Glomerular visceral epithelial cell (primary cell): ENCODE results near the gene COX7A2.

Experiments
- DNase-seq: peaks from one replicate; pipeline ENCODE4 v3.0.0-alpha.2; 2016; ENCODE audit errors: extremely low spot score

Gene COX7A2, protein sequence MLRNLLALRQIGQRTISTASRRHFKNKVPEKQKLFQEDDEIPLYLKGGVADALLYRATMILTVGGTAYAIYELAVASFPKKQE

DNA sequence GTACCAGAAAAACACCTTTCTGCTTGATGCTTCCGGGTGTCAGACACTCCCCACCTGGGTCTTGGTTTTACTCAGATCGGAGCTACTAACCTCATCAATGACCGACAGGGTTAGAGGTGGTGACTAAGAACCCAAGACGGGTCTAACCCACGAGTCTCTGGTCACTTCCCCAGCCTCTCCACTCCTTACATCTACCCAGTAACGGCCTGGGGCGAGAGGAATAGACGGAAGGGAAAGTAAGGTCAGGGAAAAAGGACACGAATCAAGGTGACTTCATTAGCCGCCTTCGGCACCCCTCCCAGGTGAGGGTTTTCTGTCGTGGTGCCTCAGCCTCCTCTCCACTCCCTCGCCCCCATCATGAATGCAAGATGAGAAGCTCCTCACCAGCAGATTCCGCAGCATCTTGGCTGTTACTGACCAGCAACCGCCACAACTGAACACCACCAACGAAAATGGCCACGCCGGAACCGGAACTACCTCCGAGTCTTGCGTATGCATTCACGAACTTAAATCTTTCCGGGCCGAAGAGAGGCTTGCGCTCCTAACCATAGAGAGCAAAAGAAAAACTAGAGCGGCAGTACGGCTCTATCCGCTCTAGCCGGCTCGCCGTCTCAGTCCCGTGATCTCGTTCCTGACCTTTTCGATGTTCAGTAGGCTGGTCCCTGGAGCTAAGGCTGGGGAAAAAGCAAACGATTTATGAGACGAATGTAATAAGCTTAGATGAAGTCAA lies at the start of gene COX7A2:
COX7A2 (minus strand) TSS at position 469 of the 730 bp plus-strand sequence; CDS start at position 402, 67 bp downstream.
- peak; percentile 98 for DNase-seq

DNA sequence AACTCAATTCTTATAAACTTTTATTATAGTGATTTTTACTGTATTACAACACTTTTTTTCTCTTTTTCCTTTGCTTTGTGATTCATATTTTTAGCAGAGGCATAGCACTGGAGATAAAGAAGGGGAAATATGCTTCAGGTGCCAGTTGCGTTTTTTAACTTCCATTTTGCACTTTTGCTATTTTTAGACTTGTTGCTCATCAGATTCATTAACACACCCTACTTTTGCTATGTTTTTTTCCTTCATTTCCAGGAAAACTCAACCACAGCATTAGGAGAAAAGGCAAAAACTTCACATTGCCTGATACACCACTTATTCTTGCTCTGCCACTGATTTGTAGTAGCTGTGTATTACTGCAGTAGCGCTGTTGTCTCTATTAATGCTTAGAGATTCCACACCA lies 49.0 kb upstream of the COX7A2 start:
- no peak for DNase-seq

DNA sequence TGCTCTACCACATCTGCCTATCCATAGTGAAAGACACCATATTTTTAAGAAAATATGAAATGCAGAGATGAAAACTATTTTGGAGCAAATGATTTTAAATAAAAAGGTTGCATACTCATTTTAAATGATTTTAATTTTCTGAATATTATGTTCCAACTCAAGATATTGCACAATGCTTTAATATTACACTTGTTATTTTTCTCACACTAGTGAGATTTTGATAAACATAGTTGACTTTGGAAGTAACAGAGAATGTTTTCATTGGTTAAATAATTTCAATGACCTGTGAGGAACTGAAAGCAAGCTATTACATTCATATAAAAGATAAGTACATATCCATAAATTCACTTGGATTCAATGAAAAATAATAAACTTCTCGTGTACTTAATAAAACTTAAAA lies 48.1 kb upstream of the COX7A2 start:
- DNase-seq = no peak

DNA sequence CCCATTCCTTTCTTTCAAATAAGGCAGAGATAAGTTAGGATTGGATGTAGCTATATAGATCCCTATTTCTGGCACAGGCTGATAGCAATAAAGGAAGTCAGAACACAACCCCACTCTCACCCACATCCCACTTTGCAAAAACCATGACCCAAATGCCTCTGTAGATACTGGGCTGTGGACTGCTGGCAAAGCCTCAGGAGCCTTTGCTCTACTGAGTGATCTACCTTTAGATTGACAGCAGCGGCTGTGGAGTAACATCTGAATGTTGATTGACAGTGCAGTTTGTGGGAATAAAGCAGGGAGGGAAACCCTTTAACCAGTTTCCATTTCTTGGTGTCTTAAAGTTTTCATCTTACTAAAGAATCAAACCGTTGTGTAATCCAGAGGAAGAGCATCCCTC lies 47.7 kb upstream of the COX7A2 start:
- no peak for DNase-seq

DNA sequence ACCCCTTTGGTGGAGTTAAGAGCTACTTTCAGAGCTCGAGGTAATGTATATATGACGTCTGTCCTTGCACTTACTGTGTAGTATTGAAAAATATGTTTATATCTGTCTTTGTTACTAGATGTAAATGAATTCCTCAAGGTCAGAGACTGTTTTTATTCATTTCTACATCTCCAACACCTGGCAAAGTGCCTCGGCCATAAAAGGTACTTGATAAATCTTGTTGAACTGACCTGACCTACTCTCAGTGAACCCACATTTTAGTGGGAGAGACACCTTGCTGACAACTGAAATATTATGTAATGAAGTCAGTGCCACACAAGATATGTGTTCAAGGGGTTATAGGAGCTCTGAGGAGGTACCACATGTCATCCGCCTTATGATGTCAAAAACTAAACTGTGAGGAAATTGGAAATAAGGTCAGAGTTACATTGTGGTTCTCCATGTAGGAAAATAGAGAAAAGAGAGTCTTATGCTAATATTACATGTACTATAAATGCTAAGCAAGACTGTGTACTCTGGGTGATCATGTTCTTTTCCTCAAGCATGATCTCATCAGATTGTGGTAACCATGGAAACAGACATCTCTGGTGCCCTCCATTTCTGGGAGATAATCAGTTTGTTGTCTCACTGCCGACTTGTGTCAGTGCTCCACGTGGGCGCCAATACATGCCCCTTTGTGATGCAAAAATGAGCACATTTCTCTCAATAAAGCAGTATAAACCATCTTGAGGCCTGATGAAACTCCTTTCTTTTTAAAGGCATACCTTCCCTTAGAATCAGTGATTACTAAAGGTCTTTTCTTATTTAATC lies 46.7 kb upstream of the COX7A2 start:
- DNase-seq = no peak

DNA sequence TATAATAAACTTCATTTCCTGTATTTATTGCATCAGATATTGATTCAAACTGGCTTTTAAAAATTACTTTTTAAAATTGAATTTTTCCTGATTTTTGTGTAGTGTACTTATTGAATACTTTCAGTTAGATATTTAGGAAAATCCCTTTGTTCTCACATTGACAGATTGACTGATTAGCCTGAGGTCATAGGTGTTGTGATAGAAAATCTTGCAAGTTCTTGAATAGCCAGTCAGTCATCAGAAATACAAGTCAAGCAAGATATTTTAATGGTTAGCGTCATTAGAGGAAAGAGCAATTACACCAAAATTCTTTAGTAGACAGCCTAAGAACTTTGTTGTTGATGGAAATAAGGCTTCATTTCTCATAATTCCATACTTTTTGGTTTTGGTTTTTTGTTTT lies 44.4 kb upstream of the COX7A2 start:
- DNase-seq = no peak

DNA sequence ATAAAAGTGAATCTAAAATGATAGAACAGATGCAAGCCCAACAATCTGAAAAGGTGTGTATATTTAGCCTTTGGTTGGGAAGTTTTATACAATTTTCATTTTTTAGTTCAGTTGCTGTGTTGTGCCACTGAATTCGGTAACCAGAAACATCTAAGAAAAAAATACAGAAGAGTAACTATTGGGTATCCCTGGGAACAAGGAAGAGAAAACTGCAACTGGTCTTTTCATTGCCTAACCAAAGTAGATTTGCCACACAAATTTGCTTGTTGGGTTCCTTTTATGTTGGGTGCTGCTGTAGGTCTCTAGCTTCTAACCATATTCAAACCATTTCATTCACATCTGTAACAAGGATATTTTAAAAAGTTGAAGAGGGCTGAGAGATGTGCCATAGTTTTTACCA lies 43.8 kb upstream of the COX7A2 start:
- no peak for DNase-seq

DNA sequence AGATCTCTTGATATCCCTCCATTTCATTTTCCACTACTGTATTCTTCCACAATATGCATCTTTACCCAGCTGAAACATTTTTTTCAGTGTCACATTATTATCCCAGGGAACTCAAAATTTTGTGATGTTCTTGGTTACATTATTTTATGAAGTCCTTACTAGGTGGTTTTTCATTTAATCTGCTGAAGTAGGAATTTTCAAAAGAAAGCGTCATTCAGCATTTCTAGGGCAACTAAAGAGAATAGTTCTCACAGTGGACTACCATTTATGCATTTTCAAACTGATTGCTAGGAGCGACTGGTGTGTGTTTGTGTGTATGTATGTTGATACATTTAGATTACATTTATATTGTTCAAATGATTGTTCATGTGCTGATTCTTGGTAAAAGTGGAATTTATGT lies 43.4 kb upstream of the COX7A2 start:
- no peak for DNase-seq

DNA sequence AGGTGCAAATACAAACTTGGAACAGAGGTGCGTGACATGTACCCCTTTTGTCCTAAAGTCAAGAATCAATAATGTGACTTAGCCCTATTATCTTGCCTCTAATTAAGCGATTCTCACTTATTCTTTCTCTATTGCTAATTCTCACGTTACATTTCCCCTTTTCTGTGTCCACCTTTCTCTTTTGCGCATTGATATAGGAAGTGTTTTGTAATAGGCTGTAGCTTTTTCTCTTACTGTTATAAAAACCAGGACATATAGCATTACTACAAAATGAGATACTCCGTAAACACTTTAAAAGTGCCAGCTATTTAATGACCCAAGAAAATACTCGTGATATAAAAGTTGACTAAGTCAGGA lies 41.7 kb upstream of the COX7A2 start:
- DNase-seq = no peak

DNA sequence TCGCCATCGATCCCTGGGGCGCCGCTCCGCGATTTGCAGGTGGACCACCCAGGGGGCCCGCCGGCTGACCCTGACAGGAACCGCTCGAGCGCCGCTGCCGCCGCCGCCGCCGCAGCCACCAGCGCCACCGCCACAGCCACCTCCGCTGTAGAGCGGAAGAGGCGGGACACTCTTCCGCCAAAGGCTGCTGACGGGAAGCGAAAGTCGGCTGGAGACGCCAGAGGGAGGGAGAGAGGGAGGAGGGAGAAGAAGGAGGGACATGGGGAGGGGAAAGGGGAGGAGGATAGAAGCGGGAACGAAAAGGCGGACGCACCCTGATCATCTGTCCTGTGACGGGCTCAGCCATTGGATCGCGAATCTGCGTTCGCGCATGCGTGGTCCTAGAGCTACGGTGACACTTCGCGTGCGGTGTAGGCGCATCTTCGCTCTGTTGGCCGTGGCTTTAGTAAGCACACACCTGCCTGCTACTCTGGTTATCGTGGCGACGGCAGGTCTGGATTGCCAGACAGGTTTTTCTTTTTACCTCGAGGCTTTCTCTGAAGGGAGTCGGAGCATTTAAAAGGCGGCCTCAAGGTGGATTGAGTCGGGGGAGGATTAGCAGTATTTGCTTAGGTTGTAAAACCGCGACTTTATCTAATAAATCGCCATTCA lies 41.2 kb upstream of the COX7A2 start, which contains the start of gene TMEM30A:
TMEM30A (minus strand) TSS at position 161 of the 651 bp plus-strand sequence; CDS start at position 7, 154 bp downstream.
- peak; percentile 100 for DNase-seq

DNA sequence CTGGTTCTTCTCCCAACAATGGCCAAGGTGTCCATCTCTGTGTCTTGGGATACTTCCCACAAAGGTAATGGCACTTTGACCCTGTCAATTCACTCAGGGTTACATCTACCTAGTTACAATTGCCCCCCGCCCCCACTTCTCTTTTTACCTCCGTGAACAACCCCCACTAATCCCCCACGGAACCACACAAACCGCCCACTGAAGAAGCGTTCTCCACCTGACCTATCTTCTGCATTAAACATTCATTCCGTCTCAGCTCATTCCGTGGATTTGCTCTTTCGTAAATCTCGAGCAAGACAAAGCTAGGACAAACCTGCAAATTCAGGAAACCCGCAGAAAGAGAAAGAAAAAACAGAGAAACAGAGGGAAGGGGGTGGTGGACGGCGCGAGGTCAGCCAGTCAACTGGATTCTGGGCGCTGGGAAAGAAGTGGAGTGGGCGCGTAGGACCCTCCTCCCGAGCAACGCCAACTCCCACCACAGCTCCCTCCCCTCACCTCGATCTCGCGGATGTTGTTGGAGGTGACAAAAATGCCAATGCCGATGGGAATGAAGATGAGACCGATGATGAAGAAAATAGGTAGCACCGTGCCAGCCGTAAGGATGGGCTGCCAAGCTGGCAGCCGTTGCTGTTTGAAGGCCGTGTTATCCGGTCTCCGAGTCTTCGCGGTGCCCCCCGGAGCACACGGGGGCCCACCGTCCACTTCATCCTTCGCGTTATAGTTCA lies 40.5 kb upstream of the COX7A2 start:
- DNase-seq = peak; percentile 15

DNA sequence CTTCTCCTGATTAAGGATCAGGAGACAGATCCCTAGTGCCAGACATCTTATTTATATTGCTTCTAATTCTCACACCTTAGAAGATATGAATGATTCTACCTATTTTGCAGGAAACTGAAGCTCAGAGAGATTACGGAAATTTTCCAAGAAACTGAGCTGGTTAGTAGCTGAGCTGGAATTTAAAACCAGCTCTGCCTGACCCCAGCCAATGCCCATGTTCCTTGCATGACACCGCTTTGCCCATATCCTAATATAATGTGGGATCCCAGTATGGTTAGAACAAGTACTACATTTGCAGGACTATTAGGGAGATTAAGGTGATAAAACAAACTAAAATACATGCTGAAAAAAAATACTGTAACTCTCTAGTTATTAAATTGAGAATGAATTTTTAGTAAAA lies 39.1 kb upstream of the COX7A2 start:
- DNase-seq = no peak

DNA sequence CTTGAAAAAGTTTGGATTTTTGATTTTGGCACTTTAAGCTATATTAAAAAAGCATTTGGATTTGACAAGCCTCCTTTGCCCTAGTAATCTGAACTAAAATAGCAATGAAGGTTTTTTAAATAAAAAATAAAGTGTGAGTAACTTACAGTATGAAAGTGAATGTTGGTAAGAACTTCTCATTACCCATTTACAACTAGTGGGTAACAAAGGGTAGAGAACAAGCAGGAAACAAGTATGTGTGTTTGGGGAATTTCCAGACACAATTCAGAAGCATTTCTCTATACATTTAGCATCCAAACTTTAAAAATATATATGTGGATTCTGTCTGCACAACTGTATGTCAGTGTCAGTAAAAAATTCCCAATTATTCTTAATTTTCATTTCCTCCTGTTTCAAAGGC lies 38.1 kb upstream of the COX7A2 start:
- DNase-seq = no peak

DNA sequence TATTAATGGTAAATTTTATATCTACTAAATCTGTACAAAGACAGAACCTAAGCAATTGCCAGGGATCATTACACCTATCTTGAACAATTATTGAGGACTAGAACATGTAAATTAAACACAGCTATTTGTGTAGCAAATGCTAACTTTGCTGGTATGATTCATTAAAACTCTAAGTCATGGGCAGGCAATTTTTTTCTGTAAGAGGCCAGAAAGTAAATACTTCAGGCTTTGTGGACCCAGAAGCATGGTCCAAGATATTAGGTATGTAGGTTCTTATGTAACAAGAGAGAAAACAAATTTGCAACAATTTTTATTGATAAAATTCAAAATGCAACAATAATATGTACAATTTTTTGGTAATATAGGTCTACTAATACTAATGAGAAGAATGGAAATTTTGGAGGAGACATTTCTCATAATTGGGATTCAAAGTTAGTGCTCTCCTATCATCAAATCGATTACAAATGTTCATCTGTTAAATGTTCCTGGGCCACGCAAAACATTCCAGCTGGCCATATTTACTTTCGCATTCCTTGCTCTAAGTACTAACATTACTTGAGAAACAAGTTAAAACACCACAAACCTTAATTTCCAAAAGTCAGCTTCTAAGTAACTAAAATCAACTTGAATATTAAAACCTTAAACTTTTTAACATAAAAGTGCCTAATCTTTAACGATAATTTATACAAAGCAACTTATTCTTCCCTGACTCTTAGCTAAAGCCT lies 36.7 kb upstream of the COX7A2 start:
- no peak for DNase-seq

DNA sequence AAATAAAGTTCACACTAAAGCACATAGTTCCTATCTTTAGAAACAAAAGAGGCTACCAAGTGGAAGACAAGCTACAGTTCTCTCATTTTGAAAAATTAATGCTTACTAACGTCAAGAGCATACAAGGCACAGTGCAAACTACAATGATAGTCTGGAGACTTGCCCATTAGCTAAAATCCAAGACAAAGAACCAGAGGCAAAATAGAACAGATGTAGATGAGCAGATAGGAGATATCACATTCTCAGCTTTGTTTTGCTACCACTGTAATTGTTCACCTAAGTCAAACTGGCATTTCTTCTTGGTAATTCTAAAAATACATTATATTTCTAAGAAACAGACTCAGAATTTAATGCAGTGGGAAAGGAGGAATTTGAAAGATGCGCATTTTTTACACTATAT lies 35.8 kb upstream of the COX7A2 start:
- DNase-seq = no peak

DNA sequence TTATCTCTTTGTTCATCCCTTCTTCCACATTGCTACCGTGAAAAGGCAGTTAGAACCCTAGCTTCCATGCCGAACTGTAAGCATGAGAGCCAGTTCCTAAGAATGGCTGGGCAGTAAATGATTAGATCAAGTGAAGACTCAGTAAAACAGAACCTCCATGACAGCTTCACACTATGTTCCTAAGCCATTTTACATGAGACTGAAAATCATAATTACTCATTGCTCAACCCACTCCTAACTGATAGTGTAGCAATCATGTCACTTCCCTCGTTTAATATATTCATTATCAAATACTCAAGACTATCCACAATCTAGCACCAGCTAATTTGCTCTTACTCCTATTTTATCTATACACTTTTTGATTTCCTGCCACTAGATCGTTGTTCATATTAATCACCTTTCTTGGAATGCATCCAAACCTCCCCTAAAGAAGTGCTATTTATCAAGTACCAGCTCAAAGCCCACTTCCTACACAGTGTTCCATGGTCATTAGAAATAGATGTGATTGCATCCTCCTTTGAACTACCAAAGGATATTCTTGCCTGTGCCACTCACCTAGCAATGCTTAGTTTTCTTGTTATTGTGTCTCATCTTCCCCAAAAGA lies 35.0 kb upstream of the COX7A2 start:
- DNase-seq = peak; percentile 23

DNA sequence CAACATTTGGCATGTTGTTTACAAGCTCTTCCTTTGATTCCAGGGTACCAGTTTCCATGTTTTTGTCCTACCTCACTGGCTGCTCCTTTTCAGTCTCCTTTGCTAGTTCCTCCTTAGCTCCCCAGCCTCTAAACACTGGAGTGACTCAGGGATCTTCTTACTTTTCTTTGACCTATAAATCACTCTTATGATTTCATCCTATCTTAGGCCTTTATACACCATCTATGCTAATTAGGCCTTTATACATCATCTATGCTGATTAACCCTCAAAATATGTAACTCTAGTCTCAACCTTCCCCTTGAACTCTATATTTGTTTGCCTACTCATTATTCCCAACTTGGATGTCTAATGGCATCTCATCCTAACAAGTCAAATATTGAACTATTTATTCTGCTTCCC lies 31.5 kb upstream of the COX7A2 start:
- DNase-seq = peak; percentile 33

DNA sequence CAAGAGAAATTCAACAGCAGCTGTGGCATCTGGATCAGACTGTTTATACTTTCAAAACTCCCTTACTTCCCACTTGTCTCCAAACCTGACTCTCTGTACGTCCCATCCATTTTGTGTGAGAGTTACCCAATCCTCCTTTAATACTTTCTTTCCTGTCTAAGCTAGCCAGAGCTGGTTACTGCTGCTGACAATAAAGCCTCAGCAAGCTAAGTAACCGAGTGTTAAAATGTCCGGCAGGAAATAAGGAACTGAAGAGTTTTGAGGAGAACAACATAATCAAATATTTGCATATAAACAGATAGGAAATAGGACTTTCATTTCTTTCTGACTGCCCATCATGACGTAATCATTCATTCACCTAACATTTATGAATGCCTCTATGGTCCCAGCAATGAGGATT lies 29.4 kb upstream of the COX7A2 start:
- no peak for DNase-seq

DNA sequence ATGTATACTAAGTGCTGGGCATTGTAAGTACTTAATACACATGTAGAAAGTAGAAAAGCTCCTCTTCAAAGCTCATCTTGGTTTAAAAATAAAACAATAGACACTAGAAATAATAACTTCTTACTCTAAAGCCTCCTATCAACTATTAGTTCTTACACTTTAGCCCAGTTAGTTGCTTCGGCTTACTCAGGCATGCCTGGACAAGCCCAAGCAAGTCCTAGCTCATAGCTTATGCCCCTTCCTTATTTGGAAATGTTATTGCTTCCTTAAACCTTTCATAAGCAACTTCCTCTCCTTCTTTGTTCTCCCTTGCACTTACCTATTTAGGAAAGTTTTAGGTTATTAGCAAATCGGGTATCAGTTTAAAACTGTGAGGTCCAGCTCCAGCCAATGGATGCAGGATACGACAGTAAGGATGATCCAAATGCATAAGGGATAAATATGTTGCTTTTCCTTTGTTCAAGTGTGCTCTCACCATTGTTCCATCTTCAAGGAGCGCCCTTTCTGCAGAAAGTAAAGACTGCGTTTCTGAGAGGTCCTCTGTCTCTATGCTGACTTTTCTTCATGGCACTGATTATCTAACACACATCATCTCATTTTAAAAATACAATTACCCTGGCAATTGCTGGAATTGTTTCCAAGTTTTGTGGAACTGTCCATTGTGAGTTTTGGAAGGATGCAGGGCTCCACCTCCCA lies 28.7 kb upstream of the COX7A2 start:
- peak; percentile 62 for DNase-seq

DNA sequence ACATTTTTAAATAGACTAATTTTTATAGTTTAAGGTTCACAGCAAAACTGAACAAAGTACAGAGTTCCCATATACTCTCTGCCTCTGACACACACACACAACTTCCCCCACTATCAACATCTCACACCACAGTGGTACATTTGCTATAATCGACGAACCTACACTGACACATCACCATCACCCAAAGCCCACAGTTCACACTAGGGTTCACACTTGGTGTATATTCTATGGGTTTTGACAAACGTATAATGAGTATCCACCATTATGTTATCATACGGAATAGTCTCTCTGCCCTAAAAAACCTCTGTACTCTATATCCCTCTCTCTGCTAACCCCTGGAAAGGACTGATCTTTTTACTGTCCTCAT lies 25.4 kb upstream of the COX7A2 start:
- no peak for DNase-seq
